Neural cell (in vitro differentiated cells): Measurements from ENCODE around the gene HDAC11. TPM values are rescaled to one million over a fixed set of nuclear protein-coding genes. Genes with fewer than 3 reads are reported as not detected.

Experiments
- H2AFZ ChIP-seq: fragments of 200-600, 300-800 bp; sonication (generic), shearing (Covaris generic); 2 replicates; pipeline ENCODE4 v1.6.0; 2014; ENCODE audit warnings: low read depth, mild to moderate bottlenecking, antibody characterized with exemption, low read length, moderate library complexity
- H3F3A ChIP-seq: fragments of 200-600 bp; shearing (Covaris generic); 2 replicates; pipeline ENCODE4 v1.6.1; 2016; ENCODE audit warnings: mild to moderate bottlenecking, moderate library complexity, mixed read lengths, antibody characterized with exemption, low read length; ENCODE audit not compliant: insufficient read depth, poor library complexity, severe bottlenecking
- H3K27ac ChIP-seq: fragments of 200-600, 300-800 bp; sonication (generic), shearing (Covaris generic); 2 replicates; pipeline ENCODE4 v1.5.1; 2014; ENCODE audit warnings: mild to moderate bottlenecking, low read length, moderate library complexity
- H3K27me3 ChIP-seq: fragments of 300-800, 200-600 bp; sonication (generic), shearing (Covaris generic); 2 replicates; pipeline ENCODE4 v1.6.0; 2014; ENCODE audit warnings: mild to moderate bottlenecking, low read depth, low read length, moderate library complexity; ENCODE audit not compliant: insufficient read depth
- H3K36me3 ChIP-seq: fragments of 300-800, 200-600 bp; sonication (generic), shearing (Covaris generic); 2 replicates; pipeline ENCODE4 v1.5.1; 2014; ENCODE audit warnings: mild to moderate bottlenecking, antibody characterized with exemption, low read length, moderate library complexity; ENCODE audit not compliant: insufficient read depth
- H3K4me2 ChIP-seq: fragments of 300-800, 200-600 bp; sonication (generic), shearing (Covaris generic); 2 replicates; pipeline ENCODE4 v1.6.0; 2014; ENCODE audit warnings: mild to moderate bottlenecking, low read length
- H3K4me3 ChIP-seq: fragments of 300-800, 200-600 bp; sonication (generic), shearing (Covaris generic); 2 replicates; pipeline ENCODE4 v1.5.1; 2014; ENCODE audit warnings: mild to moderate bottlenecking, low read length, moderate library complexity
- H3K79me2 ChIP-seq: fragments of 200-600 bp; shearing (Covaris generic); replicated peaks from 2 replicates; pipeline ENCODE4 v1.6.0; 2014; ENCODE audit warnings: mild to moderate bottlenecking, low read length, moderate library complexity; ENCODE audit not compliant: insufficient read depth
- H3K9ac ChIP-seq: fragments of 300-800, 200-600 bp; sonication (generic), shearing (Covaris generic); 2 replicates; pipeline ENCODE4 v1.6.1; 2016; ENCODE audit warnings: mild to moderate bottlenecking, low read length, mixed read lengths
- H3K9me2 ChIP-seq: fragments of 200-600 bp; shearing (Covaris generic); 2 replicates; pipeline ENCODE4 v1.6.1; 2016; ENCODE audit warnings: mild to moderate bottlenecking, low read length, mixed read lengths; ENCODE audit not compliant: insufficient read depth
- H3K9me3 ChIP-seq: fragments of 200-600, 300-800 bp; sonication (generic), shearing (Covaris generic); 2 replicates; pipeline ENCODE4 v1.6.1; 2016; ENCODE audit warnings: mild to moderate bottlenecking, mixed run types, low read length, moderate library complexity, mixed read lengths
- H4K20me1 ChIP-seq: fragments of 200-600 bp; shearing (Covaris generic); 2 replicates; pipeline ENCODE4 v1.6.1; 2016; ENCODE audit warnings: mild to moderate bottlenecking, mixed run types; ENCODE audit not compliant: insufficient read depth
- CTCF ChIP-seq: fragments of 450-650 bp; IDR thresholded peaks from 2 replicates; pipeline ENCODE4 v1.5.1; 2014; ENCODE audit warnings: antibody characterized with exemption, mild to moderate bottlenecking, moderate library complexity; ENCODE audit not compliant: poor library complexity, severe bottlenecking
- EP300 ChIP-seq: fragments of 450-650 bp; conservative IDR thresholded peaks from 2 replicates; pipeline ENCODE4 v1.6.1; 2014; ENCODE audit warnings: antibody characterized with exemption, mild to moderate bottlenecking, moderate library complexity; ENCODE audit not compliant: poor library complexity, severe bottlenecking
- EZH2 ChIP-seq: fragments of 200-600, 300-800 bp; shearing (Covaris generic), sonication (generic); IDR thresholded peaks from 2 replicates; pipeline ENCODE4 v1.6.1; 2014; ENCODE audit warnings: antibody characterized with exemption, low read length, borderline replicate concordance, mild to moderate bottlenecking; ENCODE audit not compliant: insufficient read depth, poor library complexity, severe bottlenecking
- MXI1 ChIP-seq: fragments of 450-650 bp; conservative IDR thresholded peaks from 2 replicates; pipeline ENCODE4 v1.6.1; 2014; ENCODE audit warnings: antibody characterized with exemption, mild to moderate bottlenecking; ENCODE audit not compliant: poor library complexity, severe bottlenecking
- POLR2AphosphoS5 ChIP-seq: IDR thresholded peaks from 2 replicates; pipeline ENCODE4 v1.6.1; 2012
- RAD21 ChIP-seq: fragments of 450-650 bp; conservative IDR thresholded peaks from 2 replicates; pipeline ENCODE4 v1.6.1; 2014; ENCODE audit warnings: antibody characterized with exemption, mild to moderate bottlenecking, moderate library complexity
- REST ChIP-seq: IDR thresholded peaks from 2 replicates; pipeline ENCODE4 v1.6.1; 2012; ENCODE audit warnings: borderline replicate concordance
- SMC3 ChIP-seq: fragments of 450-650 bp; conservative IDR thresholded peaks from 2 replicates; pipeline ENCODE4 v1.6.1; 2014; ENCODE audit warnings: antibody characterized with exemption, mild to moderate bottlenecking, moderate library complexity; ENCODE audit not compliant: poor library complexity
- TAF1 ChIP-seq: IDR thresholded peaks from 2 replicates; pipeline ENCODE4 v1.6.1; 2012; ENCODE audit warnings: low read depth
- polyA plus RNA-seq: library from polyadenylated mRNA; depleted of rRNA; stranded (reverse); fragments of >200 nt; gene quantifications from 2 replicates; pipeline ENCODE4 v1.2.3, GENCODE V29; 2014

Gene HDAC11
- polyA plus RNA-seq, 1 donor from 2014 or later, result 14.8 TPM

DNA sequence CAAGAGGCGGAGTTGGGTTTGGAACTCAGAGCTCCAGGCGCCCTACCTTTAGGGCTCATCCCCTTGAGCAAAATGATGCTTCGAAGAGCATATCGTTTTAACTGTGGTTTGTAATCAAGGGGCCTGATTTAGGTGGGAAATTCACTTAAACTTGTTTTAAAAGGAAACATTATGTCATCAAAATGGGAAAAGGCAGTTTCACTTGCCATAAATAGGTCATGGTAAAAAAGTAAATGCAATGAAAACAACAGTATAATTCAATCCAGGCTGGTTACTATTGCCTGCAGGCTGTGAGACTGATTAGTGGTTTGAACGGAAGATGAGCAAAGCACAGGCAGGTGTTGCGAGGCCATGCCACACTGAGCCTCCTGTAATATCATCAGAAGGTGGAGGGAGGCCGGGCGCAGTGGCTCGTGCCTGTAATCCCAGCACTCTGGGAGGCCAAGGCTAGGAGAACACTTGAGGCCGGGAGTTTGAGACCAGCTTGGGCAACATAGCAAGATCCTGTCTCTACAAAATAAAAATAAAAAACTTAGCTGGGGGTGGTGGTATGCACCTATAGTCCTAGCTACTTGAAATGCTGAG, 2.1 kb downstream of the HDAC11 start:
- H3F3A ChIP-seq, result no peaks in the 10 kb centered on the region
- no peaks in the 10 kb centered on the region for H3K36me3 ChIP-seq
- no peak overlapping the region for H3K4me3 ChIP-seq
- no peak overlapping the region for H3K9ac ChIP-seq
- no peak overlapping the region for H2AFZ ChIP-seq
- no peak overlapping the region for H3K27ac ChIP-seq
- no peaks in the 10 kb centered on the region for H3K27me3 ChIP-seq
- TF ChIP-seq SMC3 (no peak), EP300 (no peak), RAD21 (no peak), TAF1 (no peak), REST (no peak), CTCF (no peak), MXI1 (no peak), EZH2 (no peak), POLR2AphosphoS5 (no peak)
- no peaks in the 10 kb centered on the region for H4K20me1 ChIP-seq
- H3K79me2 ChIP-seq, result no peaks in the 10 kb centered on the region
- H3K9me3 ChIP-seq, result no peaks in the 10 kb centered on the region
- no peak overlapping the region for H3K4me2 ChIP-seq
- H3K9me2 ChIP-seq, result no peaks in the 10 kb centered on the region

DNA sequence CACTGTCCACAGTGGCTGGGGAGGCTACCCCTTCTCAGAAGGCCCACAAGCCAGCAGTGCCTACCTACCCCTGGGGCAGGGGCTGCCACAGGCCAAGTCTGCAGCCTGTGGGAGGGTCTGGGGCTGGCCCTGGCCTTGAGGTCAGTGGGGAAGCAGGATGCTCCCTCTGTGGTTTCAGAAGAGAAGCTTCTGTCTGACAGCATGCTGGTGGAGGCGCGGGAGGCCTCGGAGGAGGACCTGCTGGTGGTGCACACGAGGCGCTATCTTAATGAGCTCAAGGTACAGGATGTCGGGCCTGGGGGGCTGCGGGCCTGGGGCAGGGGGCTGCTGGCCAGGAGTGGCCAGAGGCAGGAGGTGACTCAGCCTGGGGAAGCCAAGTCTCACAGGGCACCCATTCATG, 3.2 kb downstream of the HDAC11 start:
- H3K36me3 ChIP-seq, result no peaks in the 10 kb centered on the region
- no peak overlapping the region for H3K4me3 ChIP-seq
- TF ChIP-seq TAF1 (no peak), POLR2AphosphoS5 (no peak), MXI1 (no peak), REST (no peak), EP300 (no peak), SMC3 (no peak), CTCF (no peak), RAD21 (no peak), EZH2 (no peak)
- H3K9ac ChIP-seq, result no peak overlapping the region
- H3K9me3 ChIP-seq, result no peaks in the 10 kb centered on the region
- no peak overlapping the region for H2AFZ ChIP-seq
- H3K27me3 ChIP-seq, result no peaks in the 10 kb centered on the region
- H3K79me2 ChIP-seq, result no peaks in the 10 kb centered on the region
- no peaks in the 10 kb centered on the region for H3K9me2 ChIP-seq
- no peaks in the 10 kb centered on the region for H3F3A ChIP-seq
- no peak overlapping the region for H3K27ac ChIP-seq
- no peak overlapping the region for H3K4me2 ChIP-seq
- no peaks in the 10 kb centered on the region for H4K20me1 ChIP-seq
